Tongue (tissue), 2 donors: ENCODE measurements around the gene IBA57. TPM values are rescaled to one million over a fixed set of nuclear protein-coding genes. Genes with fewer than 3 reads are reported as not detected.
"Not testable (repeated sequence)": the region's sequence is repeated elsewhere in the genome, so short reads cannot be mapped to it uniquely, and the experiment has no call there.

Experiments
- DNase-seq: peaks from one replicate; pipeline ENCODE4 v3.0.0-alpha.2; 2015
- total RNA-seq: library from RNA; depleted of rRNA; stranded (reverse); fragments of >200 nt; gene quantifications from one replicate; pipeline ENCODE4 v1.2.3, GENCODE V29; 2014

Gene IBA57
- total RNA-seq, 1 donor from 2014 or later: 11.4 TPM

- DNase-seq: peak; percentile 90
Observed at GRCh38 chr1:228212966-228213844, 47.6 kb downstream of the IBA57 start.

- DNase-seq: no peak
Observed at GRCh38 chr1:228213917-228214808, 48.6 kb downstream of the IBA57 start.

GRCh38 chr1:228214921-228215662 lies 49.5 kb downstream of the IBA57 start:
- DNase-seq: no peak

GRCh38 chr1:228215663-228216116 lies 50.1 kb downstream of the IBA57 start:
- DNase-seq: no peak

- DNase-seq: peak; percentile 52
Observed at GRCh38 chr1:228216371-228217320, 51.0 kb downstream of the IBA57 start.

- DNase-seq: no peak
Observed at GRCh38 chr1:228217551-228218344, 52.1 kb downstream of the IBA57 start.

GRCh38 chr1:228218513-228219244 lies 53.1 kb downstream of the IBA57 start:
- no peak for DNase-seq

- DNase-seq: no peak
Observed at GRCh38 chr1:228219245-228219961, 53.8 kb downstream of the IBA57 start.

GRCh38 chr1:228219962-228220780 lies 54.6 kb downstream of the IBA57 start:
- no peak for DNase-seq

GRCh38 chr1:228221097-228221496 lies 55.5 kb downstream of the IBA57 start:
- not testable (repeated sequence) for DNase-seq

- DNase-seq: no peak
Observed at GRCh38 chr1:228222548-228222947, 56.9 kb downstream of the IBA57 start.

GRCh38 chr1:228224198-228225164 lies 58.9 kb downstream of the IBA57 start:
- no peak for DNase-seq

GRCh38 chr1:228225165-228225710 lies 59.6 kb downstream of the IBA57 start:
- no peak for DNase-seq

- no peak for DNase-seq
Observed at GRCh38 chr1:228225740-228226139, 60.1 kb downstream of the IBA57 start.

- no peak for DNase-seq
Observed at GRCh38 chr1:228226141-228226874, 60.7 kb downstream of the IBA57 start.
